H9 (cell line): ENCODE measurements around the gene MRPL53. TPM values are rescaled to one million over a fixed set of nuclear protein-coding genes. Genes with fewer than 3 reads are reported as not detected.
A peak's percentile ranks its signal among the peaks of the same experiment; 100 is the strongest.

ENCODE experiments used
- DNase-seq: peaks from one replicate; pipeline ENCODE4 v3.0.0-alpha.2; 2017
- H2AFZ ChIP-seq: one replicate; pipeline ENCODE4 v1.6.1; 2013; ENCODE audit warnings: mild to moderate bottlenecking, low read length, control low read depth, moderate library complexity
- H2AK5ac ChIP-seq: 2 replicates; pipeline ENCODE4 v1.6.1; 2013; ENCODE audit warnings: low read length, control low read depth, mixed read lengths; ENCODE audit not compliant: insufficient read length
- H2BK120ac ChIP-seq: one replicate; pipeline ENCODE4 v1.6.1; 2013; ENCODE audit warnings: low read depth, mild to moderate bottlenecking, low read length, control low read depth, inconsistent platforms; ENCODE audit not compliant: poor library complexity, severe bottlenecking
- H2BK12ac ChIP-seq: 2 replicates; pipeline ENCODE4 v1.6.1; 2013; ENCODE audit warnings: low read length, control low read depth, mixed read lengths, low read depth; ENCODE audit not compliant: insufficient read length
- H2BK15ac ChIP-seq: 2 replicates; pipeline ENCODE4 v1.6.1; 2013; ENCODE audit warnings: low read depth, low read length, control low read depth
- H2BK20ac ChIP-seq: one replicate; pipeline ENCODE4 v1.6.1; 2013; ENCODE audit warnings: low read depth, mild to moderate bottlenecking, low read length, control low read depth, inconsistent platforms; ENCODE audit not compliant: poor library complexity, severe bottlenecking
- H2BK5ac ChIP-seq: 2 replicates; pipeline ENCODE4 v1.6.1; 2013; ENCODE audit warnings: low read length, control low read depth, mixed read lengths; ENCODE audit not compliant: insufficient read length
- H3K14ac ChIP-seq: 2 replicates; pipeline ENCODE4 v1.6.1; 2013; ENCODE audit warnings: low read length, control low read depth; ENCODE audit not compliant: insufficient read depth
- H3K18ac ChIP-seq: 2 replicates; pipeline ENCODE4 v1.6.1; 2013; ENCODE audit warnings: low read depth, mild to moderate bottlenecking, mixed read lengths, low read length, control low read depth; ENCODE audit not compliant: insufficient read length
- H3K23ac ChIP-seq: 2 replicates; pipeline ENCODE4 v1.6.1; 2013; ENCODE audit warnings: low read length, control low read depth, mixed read lengths, low read depth; ENCODE audit not compliant: insufficient read length
- H3K23me2 ChIP-seq: 2 replicates; pipeline ENCODE4 v1.6.1; 2013; ENCODE audit warnings: low read depth, mild to moderate bottlenecking, mixed read lengths, low read length, control low read depth; ENCODE audit not compliant: insufficient read length, poor library complexity, severe bottlenecking
- H3K27ac ChIP-seq: 2 replicates; pipeline ENCODE4 v1.5.1; 2013; ENCODE audit warnings: low read length, control low read depth, mixed read lengths, low read depth; ENCODE audit not compliant: insufficient read length
- H3K27me3 ChIP-seq: 2 replicates; pipeline ENCODE4 v1.6.1; 2013; ENCODE audit warnings: low read length, control low read depth, inconsistent platforms; ENCODE audit not compliant: insufficient read depth
- H3K4ac ChIP-seq: 2 replicates; pipeline ENCODE4 v1.6.1; 2013; ENCODE audit warnings: low read depth, mild to moderate bottlenecking, control low read depth, inconsistent platforms, low read length, moderate library complexity
- H3K4me1 ChIP-seq: 2 replicates; pipeline ENCODE4 v1.6.1; 2013; ENCODE audit warnings: low read length, control low read depth, inconsistent platforms; ENCODE audit not compliant: insufficient read depth
- H3K4me2 ChIP-seq: 2 replicates; pipeline ENCODE4 v1.6.1; 2013; ENCODE audit warnings: low read length, control low read depth, mixed read lengths; ENCODE audit not compliant: insufficient read length, insufficient read depth
- H3K56ac ChIP-seq: 2 replicates; pipeline ENCODE4 v1.6.1; 2013; ENCODE audit warnings: low read depth, mild to moderate bottlenecking, mixed read lengths, low read length, control low read depth; ENCODE audit not compliant: insufficient read length
- H3K79me1 ChIP-seq: 2 replicates; pipeline ENCODE4 v1.6.1; 2013; ENCODE audit warnings: low read depth, mild to moderate bottlenecking, moderate library complexity, low read length, control low read depth, inconsistent platforms; ENCODE audit not compliant: insufficient read depth, poor library complexity, severe bottlenecking
- H3K79me2 ChIP-seq: 2 replicates; pipeline ENCODE4 v1.6.1; 2013; ENCODE audit warnings: low read length, control low read depth, inconsistent platforms; ENCODE audit not compliant: insufficient read depth
- H3K9ac ChIP-seq: 2 replicates; pipeline ENCODE4 v1.6.1; 2013; ENCODE audit warnings: low read length, control low read depth, mixed read lengths; ENCODE audit not compliant: insufficient read length; ENCODE audit errors: extremely low read depth
- H3K9me3 ChIP-seq: one replicate; pipeline ENCODE4 v1.6.1; 2013; ENCODE audit warnings: low read depth, low read length, inconsistent platforms; ENCODE audit not compliant: control insufficient read depth
- H3T11ph ChIP-seq: one replicate; pipeline ENCODE4 v1.6.1; 2013; ENCODE audit warnings: mild to moderate bottlenecking, low read length, control low read depth, inconsistent platforms
- H4K20me1 ChIP-seq: one replicate; pipeline ENCODE4 v1.6.1; 2013; ENCODE audit not compliant: control insufficient read depth, insufficient read length, insufficient read depth
- H4K5ac ChIP-seq: 2 replicates; pipeline ENCODE4 v1.6.1; 2013; ENCODE audit warnings: low read depth, mild to moderate bottlenecking, mixed read lengths, low read length, control low read depth; ENCODE audit not compliant: insufficient read length
- H4K8ac ChIP-seq: replicated peaks from 2 replicates; pipeline ENCODE4 v1.6.1; 2013; ENCODE audit warnings: low read length, control low read depth, mixed read lengths, low read depth; ENCODE audit not compliant: insufficient read length
- H4K91ac ChIP-seq: 2 replicates; pipeline ENCODE4 v1.6.1; 2013; ENCODE audit warnings: low read depth, mild to moderate bottlenecking, moderate library complexity, mixed read lengths, low read length, control low read depth; ENCODE audit not compliant: insufficient read length
- H3K27ac Mint-ChIP-seq, 3 experiments: 2 replicates in 2 of 3; 3 replicates in 1 of 3; pipeline ENCODE4 v1.8.0; 2020 to 2021; ENCODE audit warnings: mixed read lengths in 3 of 3, mild to moderate bottlenecking in 1 of 3, moderate library complexity in 1 of 3
- H3K27me3 Mint-ChIP-seq: 2 replicates; pipeline ENCODE4 v1.8.0; 2021; ENCODE audit warnings: low read depth, mild to moderate bottlenecking, moderate library complexity, mixed read lengths
- H3K36me3 Mint-ChIP-seq, 3 experiments: 2 replicates in 2 of 3; 3 replicates in 1 of 3; pipeline ENCODE4 v1.8.0; 2020 to 2021; ENCODE audit warnings: low read depth in 3 of 3, mixed read lengths in 3 of 3; ENCODE audit not compliant: insufficient read depth in 1 of 3
- H3K4me1 Mint-ChIP-seq, 2 experiments: 2 replicates each; pipeline ENCODE4 v1.8.0; 2020; ENCODE audit warnings: mixed read lengths in 2 of 2
- H3K4me3 Mint-ChIP-seq, 2 experiments: 2 replicates in 1 of 2; 3 replicates in 1 of 2; pipeline ENCODE4 v1.8.0; 2020 to 2021; ENCODE audit warnings: mild to moderate bottlenecking in 2 of 2, mixed read lengths in 2 of 2, moderate library complexity in 1 of 2
- H3K9me3 Mint-ChIP-seq, 2 experiments: 2 replicates in 1 of 2; 3 replicates in 1 of 2; pipeline ENCODE4 v1.8.0; 2020; ENCODE audit warnings: mild to moderate bottlenecking in 2 of 2, mixed read lengths in 2 of 2, moderate library complexity in 1 of 2
- WGBS: extraction: QIAGEN DNeasy Blood & Tissue Kit; methylation state at CpG from one replicate; pipeline ENCODE4 v1.1.7; 2013; ENCODE audit warnings: missing lambda C conversion rate, low lambda C conversion rate, mixed read lengths; ENCODE audit not compliant: insufficient read length; ENCODE audit errors: extremely low coverage; 5-methylcytosine and 5-hydroxymethylcytosine counted together
- total RNA-seq: library from RNA; stranded (reverse); gene quantifications from 2 replicates; pipeline ENCODE4 v1.2.1, GENCODE V29; 2021
- TF ChIP-seq, protein P1 (sequence below): fragments of 200-600 bp; sonication (generic); conservative IDR thresholded peaks from 3 replicates; pipeline ENCODE4 v1.8.0; 2021; ENCODE audit warnings: antibody characterized with exemption, mild to moderate bottlenecking

Gene MRPL53
- total RNA-seq, 1 experiment from 2014 or later, result 59.5 TPM

DNA sequence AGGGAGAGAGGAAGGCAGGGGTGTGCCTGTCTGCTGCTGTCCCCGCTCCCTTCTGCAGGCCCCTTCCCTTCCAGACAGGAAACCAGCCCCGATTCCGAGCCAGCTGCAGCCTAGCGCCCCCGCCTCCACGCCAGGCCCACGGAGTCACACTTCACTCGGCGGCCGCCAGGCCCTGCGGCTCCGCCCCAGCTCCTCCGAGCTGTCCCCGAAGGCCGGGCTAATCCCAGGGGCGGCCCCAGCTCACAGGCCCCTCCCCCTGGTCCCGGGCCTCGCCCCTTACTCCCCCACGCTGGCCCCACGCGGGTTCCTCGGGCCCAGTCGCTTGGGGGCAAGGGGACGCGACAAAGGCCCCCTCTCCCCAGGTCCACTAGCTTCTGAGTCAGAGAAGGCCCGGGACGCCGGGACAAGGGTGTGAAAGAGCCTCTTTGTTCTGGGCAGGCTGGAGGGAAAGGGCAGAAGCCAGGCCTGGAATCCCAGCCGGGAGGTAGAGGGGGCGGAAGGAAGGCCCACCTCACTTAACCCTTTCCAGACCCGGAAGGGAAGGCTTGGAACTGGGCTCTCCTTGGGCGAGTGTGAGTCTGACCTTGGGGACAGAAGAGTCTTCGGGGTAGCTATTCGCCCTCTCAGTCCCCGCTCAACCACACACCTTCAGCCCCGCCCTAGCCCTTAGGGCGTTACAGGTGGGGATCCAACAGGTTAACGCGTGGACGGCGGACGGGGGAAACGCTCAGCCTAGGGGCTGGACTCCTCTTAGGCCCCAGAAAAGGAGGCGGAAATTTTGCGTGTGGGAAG lies 31.9 kb downstream of the MRPL53 start:
- H3K23me2 ChIP-seq, result peaks cover 11% of the 10 kb centered on the region
- peak overlapping the region; percentile 38 for H2BK5ac ChIP-seq
- peak overlapping the region; percentile 98 to 99 (median 99) for H3K27ac Mint-ChIP-seq
- no peaks in the 10 kb centered on the region for H3K9me3 ChIP-seq
- peak overlapping the region; percentile 48 for H3K27ac ChIP-seq
- no peaks in the 10 kb centered on the region; a peak in 1 of 5 replicates for H3K9me3 Mint-ChIP-seq
- H2BK12ac ChIP-seq, result no peak overlapping the region
- H3K23ac ChIP-seq, result no peak overlapping the region
- no peaks in the 10 kb centered on the region for H3K27me3 ChIP-seq
- H3K9ac ChIP-seq, result peak overlapping the region; percentile 65
- no peak overlapping the region for H2AFZ ChIP-seq
- H3K18ac ChIP-seq, result peak overlapping the region; percentile 63
- peaks cover 7% of the 10 kb centered on the region for H3K79me1 ChIP-seq
- H4K8ac ChIP-seq, result no peak overlapping the region
- H4K5ac ChIP-seq, result no peak overlapping the region
- peaks cover 18% of the 10 kb centered on the region; the same call in 1 of the 2 replicates for H3K79me2 ChIP-seq
- H3K14ac ChIP-seq, result peak overlapping the region; percentile 86
- peak; percentile 92 for DNase-seq
- no peak overlapping the region for H3K56ac ChIP-seq
- H4K20me1 ChIP-seq, result no peaks in the 10 kb centered on the region
- TF ChIP-seq, protein P1, sequence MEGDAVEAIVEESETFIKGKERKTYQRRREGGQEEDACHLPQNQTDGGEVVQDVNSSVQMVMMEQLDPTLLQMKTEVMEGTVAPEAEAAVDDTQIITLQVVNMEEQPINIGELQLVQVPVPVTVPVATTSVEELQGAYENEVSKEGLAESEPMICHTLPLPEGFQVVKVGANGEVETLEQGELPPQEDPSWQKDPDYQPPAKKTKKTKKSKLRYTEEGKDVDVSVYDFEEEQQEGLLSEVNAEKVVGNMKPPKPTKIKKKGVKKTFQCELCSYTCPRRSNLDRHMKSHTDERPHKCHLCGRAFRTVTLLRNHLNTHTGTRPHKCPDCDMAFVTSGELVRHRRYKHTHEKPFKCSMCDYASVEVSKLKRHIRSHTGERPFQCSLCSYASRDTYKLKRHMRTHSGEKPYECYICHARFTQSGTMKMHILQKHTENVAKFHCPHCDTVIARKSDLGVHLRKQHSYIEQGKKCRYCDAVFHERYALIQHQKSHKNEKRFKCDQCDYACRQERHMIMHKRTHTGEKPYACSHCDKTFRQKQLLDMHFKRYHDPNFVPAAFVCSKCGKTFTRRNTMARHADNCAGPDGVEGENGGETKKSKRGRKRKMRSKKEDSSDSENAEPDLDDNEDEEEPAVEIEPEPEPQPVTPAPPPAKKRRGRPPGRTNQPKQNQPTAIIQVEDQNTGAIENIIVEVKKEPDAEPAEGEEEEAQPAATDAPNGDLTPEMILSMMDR, result peak; percentile 26; the same call in 2 of the 3 replicates
- no CpG with 5 or more reads among the region's 45 CpGs for WGBS
- H3K4ac ChIP-seq, result no peak overlapping the region
- H3T11ph ChIP-seq, result no peak overlapping the region
- no peak overlapping the region for H4K91ac ChIP-seq
- peaks cover 3% of the 10 kb centered on the region; the same call in 1 of the 2 replicates for H3K4me1 ChIP-seq
- H3K4me2 ChIP-seq, result peak overlapping the region; percentile 80
- H2BK20ac ChIP-seq, result no peak overlapping the region
- no peak overlapping the region for H2AK5ac ChIP-seq
- H2BK15ac ChIP-seq, result no peak overlapping the region
- no peak overlapping the region for H2BK120ac ChIP-seq
- H3K4me1 Mint-ChIP-seq, result peaks cover 31 to 41% of the 10 kb centered on the region in 2 experiments
- peaks cover 17% of the 10 kb centered on the region for H3K27me3 Mint-ChIP-seq
- H3K4me3 Mint-ChIP-seq, result peak overlapping the region; percentile 95 to 99
- peaks cover 9 to 23% (median 20%) of the 10 kb centered on the region in 3 experiments for H3K36me3 Mint-ChIP-seq
